ENCODE results near the gene TEAD1. TPM values are rescaled to one million over a fixed set of nuclear protein-coding genes. Genes with fewer than 3 reads are reported as not detected.
A peak's percentile ranks its signal among the peaks of the same experiment; 100 is the strongest.

Gene TEAD1
- total RNA-seq, 1 donor from 2014 or later = 88.1 TPM

DNA sequence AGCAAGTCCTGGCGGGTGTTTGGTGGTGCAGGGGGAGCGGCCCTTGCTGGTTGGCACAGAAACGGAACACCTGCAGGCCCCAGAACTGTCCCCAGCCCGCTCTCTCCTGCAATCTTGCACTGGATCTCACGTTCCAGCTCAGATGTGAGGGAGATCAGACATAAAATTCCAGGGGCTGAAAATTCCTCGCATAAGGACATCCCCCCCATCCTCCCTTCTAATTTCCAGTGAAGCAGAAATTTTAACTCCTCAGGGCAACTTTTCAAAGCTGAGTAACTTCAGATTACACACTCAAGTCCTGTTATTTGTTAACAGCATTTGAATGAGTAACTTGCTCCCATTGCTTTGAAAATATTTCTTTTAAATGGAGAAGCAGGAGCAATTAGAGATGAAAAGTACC lies 294.6 kb downstream of the TEAD1 start:
- no peaks in the 10 kb centered on the region for H3K27me3 ChIP-seq (ENCODE audit: control insufficient read depth, insufficient read depth, low read length)
- no peak for TF ChIP-seq CTCF (IDR thresholded peaks at IDR 0.05; ENCODE audit: insufficient read depth, low read length, poor library complexity, severe bottlenecking)
- no peak overlapping the region for H3K4me3 ChIP-seq (ENCODE audit: low read depth, low read length)
- no peaks in the 10 kb centered on the region for H3K36me3 ChIP-seq (ENCODE audit: control insufficient read depth, insufficient read depth, low read length)
- DNase-seq (ENCODE audit: low read depth) = peak; percentile 51

DNA sequence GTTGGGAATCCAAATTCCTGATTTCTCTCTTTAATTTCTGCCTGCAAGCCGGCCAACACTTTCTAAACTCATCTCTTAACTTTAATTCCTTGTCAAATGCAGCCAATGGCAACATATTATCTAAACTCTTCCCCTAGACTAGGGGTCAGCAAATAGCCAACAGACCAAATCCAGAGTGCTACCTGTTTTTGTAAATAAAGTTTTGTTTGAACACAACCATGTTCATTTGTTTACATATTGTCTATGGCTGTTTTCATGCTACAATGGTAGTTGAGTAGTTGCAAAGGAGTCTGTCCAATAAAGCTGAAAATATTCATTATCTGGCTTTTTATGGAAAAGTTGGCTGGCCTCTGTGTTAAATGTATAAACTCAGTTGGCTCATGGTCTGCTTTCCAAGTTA lies 297.7 kb downstream of the TEAD1 start:
- H3K27me3 ChIP-seq (ENCODE audit: control insufficient read depth, insufficient read depth, low read length) = no peaks in the 10 kb centered on the region
- H3K4me3 ChIP-seq (ENCODE audit: low read depth, low read length) = no peak overlapping the region
- no peak for TF ChIP-seq CTCF (IDR thresholded peaks at IDR 0.05; ENCODE audit: insufficient read depth, low read length, poor library complexity, severe bottlenecking)
- no peak for DNase-seq (ENCODE audit: low read depth)
- H3K36me3 ChIP-seq (ENCODE audit: control insufficient read depth, insufficient read depth, low read length) = no peaks in the 10 kb centered on the region

DNA sequence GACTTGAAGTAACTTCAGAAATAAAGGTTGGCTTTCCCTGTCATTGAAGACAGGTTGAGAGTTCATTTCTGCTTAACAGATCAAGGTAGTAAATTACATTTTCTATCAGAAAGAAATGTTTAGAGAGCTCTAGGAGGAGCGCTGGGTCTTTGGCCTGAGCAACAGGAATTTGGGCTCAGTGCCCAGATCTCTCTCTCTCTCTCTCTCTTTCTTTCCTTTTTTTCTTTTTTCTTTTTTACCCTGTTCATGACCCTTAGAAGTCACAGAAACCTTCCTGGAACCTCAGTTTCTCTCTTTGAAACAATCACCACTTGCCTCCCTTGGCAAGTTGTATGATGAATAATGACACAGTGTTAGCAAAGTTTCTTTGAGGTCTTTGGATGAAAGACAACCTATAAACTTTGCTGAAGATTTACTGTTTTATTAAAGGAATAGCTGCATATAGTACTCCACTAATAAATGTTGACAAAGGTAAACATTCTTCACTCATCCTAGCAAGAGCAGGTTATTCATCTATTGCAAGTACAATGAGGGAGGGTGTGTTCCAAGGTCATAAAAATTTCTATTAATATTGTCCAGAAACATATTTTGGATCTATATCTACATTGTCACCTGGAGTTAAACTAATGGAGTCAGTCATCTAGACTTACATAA lies 299.4 kb downstream of the TEAD1 start:
- no peaks in the 10 kb centered on the region for H3K27me3 ChIP-seq (ENCODE audit: control insufficient read depth, insufficient read depth, low read length)
- DNase-seq (ENCODE audit: low read depth) = no peak
- no peak for TF ChIP-seq CTCF (IDR thresholded peaks at IDR 0.05; ENCODE audit: insufficient read depth, low read length, poor library complexity, severe bottlenecking)
- H3K4me3 ChIP-seq (ENCODE audit: low read depth, low read length) = no peak overlapping the region
- H3K36me3 ChIP-seq (ENCODE audit: control insufficient read depth, insufficient read depth, low read length) = no peaks in the 10 kb centered on the region

DNA sequence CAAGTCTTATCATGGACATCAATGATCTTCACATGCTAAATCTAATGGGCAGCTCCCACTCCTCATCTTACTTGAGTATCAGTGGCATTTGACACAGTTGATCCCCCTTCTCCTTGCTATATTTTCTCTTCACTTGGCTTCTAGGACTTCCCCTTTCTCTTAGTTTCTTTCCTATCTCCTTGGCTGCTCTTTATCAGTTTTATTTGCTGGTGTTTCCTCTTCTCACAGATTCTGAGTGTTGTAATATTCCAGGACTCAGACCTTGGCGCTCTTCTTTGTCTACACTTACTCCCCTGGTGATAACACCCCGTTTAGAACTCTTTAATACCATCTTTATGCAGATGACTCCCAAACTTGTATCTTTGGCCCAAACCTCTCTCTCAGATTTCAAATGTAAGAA lies 301.0 kb downstream of the TEAD1 start:
- Histone ChIP-seq H3K36me3 (ENCODE audit: control insufficient read depth, insufficient read depth, low read length) (no peaks in the 10 kb centered on the region), H3K4me3 (ENCODE audit: low read depth, low read length) (no peak overlapping the region), H3K27me3 (ENCODE audit: control insufficient read depth, insufficient read depth, low read length) (no peaks in the 10 kb centered on the region)
- no peak for DNase-seq (ENCODE audit: low read depth)
- no peak for TF ChIP-seq CTCF (IDR thresholded peaks at IDR 0.05; ENCODE audit: insufficient read depth, low read length, poor library complexity, severe bottlenecking)

GRCh38 chr11:12979928-12980689 lies 305.9 kb downstream of the TEAD1 start:
- no peak for DNase-seq (ENCODE audit: low read depth)
- TF ChIP-seq CTCF (IDR thresholded peaks at IDR 0.05; ENCODE audit: insufficient read depth, low read length, poor library complexity, severe bottlenecking) = no peak
- no peaks in the 10 kb centered on the region for H3K36me3 ChIP-seq (ENCODE audit: control insufficient read depth, insufficient read depth, low read length)
- no peak overlapping the region for H3K4me3 ChIP-seq (ENCODE audit: low read depth, low read length)
- H3K27me3 ChIP-seq (ENCODE audit: control insufficient read depth, insufficient read depth, low read length) = no peaks in the 10 kb centered on the region
